ENCODE results near the gene GON4L.

The GON4L gene

DNA sequence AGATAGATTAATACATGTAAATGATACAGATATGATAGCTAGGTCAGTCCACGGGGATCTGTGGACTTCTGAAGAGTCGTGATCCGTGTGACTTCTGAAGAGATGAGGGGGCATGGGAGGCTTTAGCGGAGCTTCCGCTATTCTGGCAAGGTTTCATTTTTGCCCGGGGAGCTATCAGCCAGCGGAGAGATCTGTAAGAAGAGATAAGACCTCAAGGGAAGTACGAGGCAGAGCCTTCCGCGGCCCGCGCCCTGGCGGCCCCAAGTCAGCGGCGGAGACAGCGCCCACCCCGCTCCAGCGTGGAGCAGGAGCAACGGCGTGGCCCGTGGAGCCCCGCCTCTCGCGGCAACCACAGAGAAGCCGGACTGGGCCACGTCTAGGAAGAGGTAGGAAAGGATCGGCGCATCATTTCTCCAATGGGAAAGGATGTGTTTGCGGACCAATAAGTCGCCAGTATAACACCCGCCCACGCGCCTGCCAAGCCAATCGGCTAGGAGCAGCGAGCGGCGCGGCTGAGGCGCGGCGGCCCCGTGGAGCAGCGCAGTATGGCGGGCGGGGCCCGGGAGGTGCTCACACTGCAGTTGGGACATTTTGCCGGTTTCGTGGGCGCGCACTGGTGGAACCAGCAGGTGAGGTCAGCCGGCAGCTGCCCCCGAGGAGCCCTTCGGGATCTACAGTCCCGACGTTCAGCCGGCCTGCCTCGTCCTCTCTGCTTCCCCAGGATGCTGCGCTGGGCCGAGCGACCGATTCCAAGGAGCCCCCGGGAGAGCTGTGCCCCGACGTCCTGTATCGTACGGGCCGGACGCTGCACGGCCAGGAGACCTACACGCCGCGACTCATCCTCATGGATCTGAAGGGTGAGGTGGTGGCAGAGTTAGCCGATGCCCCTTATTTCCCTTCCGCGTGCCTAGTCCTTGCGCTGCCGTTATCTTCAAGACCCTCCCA lies 111.5 kb downstream of the GON4L start (continued):
- TF ChIP-seq ZNF184 (tag by site-specific recombination; IDR thresholded peaks at IDR 0.05): peak; percentile 15; the same call in 1 of the 2 replicates
- peak; percentile 84 for TF ChIP-seq ZBTB17 (tag by site-specific recombination; IDR thresholded peaks at IDR 0.05)
- TF ChIP-seq ZNF501 (tag by site-specific recombination; IDR thresholded peaks at IDR 0.05): 0 out of 2 replicates have a peak, but pooled peaks have one; percentile 52
- peak; percentile 66 for TF ChIP-seq ZNF335 (tag by site-specific recombination; conservative IDR thresholded peaks at IDR 0.05)
- TF ChIP-seq ZNF18 (tag by site-specific recombination; IDR thresholded peaks at IDR 0.05): 0 out of 2 replicates have a peak, but pooled peaks have one; percentile 11
- 0 out of 2 replicates have a peak, but pooled peaks have one; percentile 30 for TF ChIP-seq SP7 (tag by site-specific recombination; IDR thresholded peaks at IDR 0.05)
- TF ChIP-seq ZNF324 (tag by site-specific recombination; IDR thresholded peaks at IDR 0.05): 0 out of 2 replicates have a peak, but pooled peaks have one; percentile 20
- TF ChIP-seq PRDM10 (tag by site-specific recombination; IDR thresholded peaks at IDR 0.05): peak; percentile 80
- peak; percentile 89 for TF ChIP-seq ZXDB (tag by site-specific recombination; IDR thresholded peaks at IDR 0.05)
- 0 out of 2 replicates have a peak, but pooled peaks have one; percentile 23 for TF ChIP-seq ZNF600 (tag by site-specific recombination; IDR thresholded peaks at IDR 0.05)
- TF ChIP-seq GLIS1 (tag by site-specific recombination; IDR thresholded peaks at IDR 0.05): 0 out of 2 replicates have a peak, but pooled peaks have one; percentile 12
- TF ChIP-seq, protein P1, sequence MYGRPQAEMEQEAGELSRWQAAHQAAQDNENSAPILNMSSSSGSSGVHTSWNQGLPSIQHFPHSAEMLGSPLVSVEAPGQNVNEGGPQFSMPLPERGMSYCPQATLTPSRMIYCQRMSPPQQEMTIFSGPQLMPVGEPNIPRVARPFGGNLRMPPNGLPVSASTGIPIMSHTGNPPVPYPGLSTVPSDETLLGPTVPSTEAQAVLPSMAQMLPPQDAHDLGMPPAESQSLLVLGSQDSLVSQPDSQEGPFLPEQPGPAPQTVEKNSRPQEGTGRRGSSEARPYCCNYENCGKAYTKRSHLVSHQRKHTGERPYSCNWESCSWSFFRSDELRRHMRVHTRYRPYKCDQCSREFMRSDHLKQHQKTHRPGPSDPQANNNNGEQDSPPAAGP (tag by site-specific recombination; IDR thresholded peaks at IDR 0.05): 0 out of 2 replicates have a peak, but pooled peaks have one; percentile 32
- TF ChIP-seq CTCF (tag by site-specific recombination; IDR thresholded peaks at IDR 0.05): 0 out of 2 replicates have a peak, but pooled peaks have one; percentile 16
- TF ChIP-seq ZNF24 (tag by site-specific recombination; IDR thresholded peaks at IDR 0.05): 0 out of 2 replicates have a peak, but pooled peaks have one; percentile 66
- TF ChIP-seq ZNF639 (tag by site-specific recombination; IDR thresholded peaks at IDR 0.05): 0 out of 2 replicates have a peak, but pooled peaks have one; percentile 28
- 0 out of 2 replicates have a peak, but pooled peaks have one; percentile 23 for TF ChIP-seq ZBTB48 (tag by site-specific recombination; IDR thresholded peaks at IDR 0.05)
- TF ChIP-seq ZNF692 (tag by site-specific recombination; IDR thresholded peaks at IDR 0.05): peak; percentile 53; the same call in 1 of the 2 replicates
- TF ChIP-seq KLF10 (tag by site-specific recombination; IDR thresholded peaks at IDR 0.05): peak; percentile 89
- TF ChIP-seq ZNF366 (tag by site-specific recombination; conservative IDR thresholded peaks at IDR 0.05): 0 out of 2 replicates have a peak, but pooled peaks have one; percentile 30

Data from HEK293 (cell line).